NT2/D1 (cell line): ENCODE results near the gene GNG14.

ENCODE experiments used
- SUZ12 ChIP-seq: IDR thresholded peaks from 2 replicates; pipeline ENCODE4 v1.6.1; 2011; ENCODE audit not compliant: insufficient read length, insufficient read depth; ENCODE audit errors: extremely low read depth
- ZNF274 ChIP-seq: IDR thresholded peaks from 2 replicates; pipeline ENCODE4 v1.6.1; 2011; ENCODE audit warnings: mild to moderate bottlenecking, low read depth, low read length

DNA sequence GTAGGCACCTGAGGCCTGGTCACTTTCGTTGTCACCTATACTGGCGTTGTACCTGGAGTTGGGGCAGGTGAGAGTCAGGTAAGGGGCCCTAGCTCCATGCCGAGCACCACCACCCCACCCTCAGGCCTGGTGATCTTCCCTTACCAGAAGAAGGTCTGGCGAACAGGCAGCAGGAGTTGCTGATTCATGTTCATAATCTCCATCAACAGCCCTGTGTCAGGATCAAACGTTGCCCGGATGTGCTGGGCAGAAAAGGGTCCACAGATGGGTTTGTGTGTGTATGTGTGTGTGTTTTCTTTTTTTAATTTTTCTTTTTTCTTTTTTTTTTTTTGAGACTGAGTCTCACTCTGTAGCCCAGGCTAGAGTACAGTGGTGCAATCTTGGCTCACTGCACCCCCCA, 35.6 kb upstream of the GNG14 start:
- TF ChIP-seq SUZ12 (no peak), ZNF274 (no peak)
